Stimulated activated CD4-positive, alpha-beta T cell treated with anti-CD3 and anti-CD28 coated beads, Interleukin-15, amount 100 ng/mL, for 48 hours (primary cell): ENCODE measurements around the gene FREM1.
"Not testable (repeated sequence)": the region's sequence is repeated elsewhere in the genome, so short reads cannot be mapped to it uniquely, and the experiment has no call there.

Experiments used
- DNase-seq, 2 donors: peaks; one replicate each; pipeline ENCODE4 v3.0.0-alpha.2; 2020; ENCODE audit warnings: low read depth in 2 of 2

FREM1 gene

GRCh38 chr9:14909961-14910805 lies at the start of gene FREM1:
TSS of gene FREM1 (minus strand) at chr9:14910428. CDS start at chr9:14868977, 41,451 bp downstream.
- DNase-seq: no peak

GRCh38 chr9:14958989-14959388 lies 48.8 kb upstream of the FREM1 start:
- no peak for DNase-seq

- no peak for DNase-seq
Observed at GRCh38 chr9:14957109-14957508, 46.9 kb upstream of the FREM1 start.

GRCh38 chr9:14956208-14956607 lies 46.0 kb upstream of the FREM1 start:
- no peak for DNase-seq

- no peak for DNase-seq
Observed at GRCh38 chr9:14945351-14945750, 35.1 kb upstream of the FREM1 start.

GRCh38 chr9:14941501-14942405 lies 31.5 kb upstream of the FREM1 start:
- DNase-seq: no peak

- no peak for DNase-seq
Observed at GRCh38 chr9:14939378-14939777, 29.1 kb upstream of the FREM1 start.

- no peak for DNase-seq
Observed at GRCh38 chr9:14937216-14937615, 27.0 kb upstream of the FREM1 start.

GRCh38 chr9:14936491-14936890 lies 26.3 kb upstream of the FREM1 start:
- DNase-seq: no peak

GRCh38 chr9:14935964-14936363 lies 25.7 kb upstream of the FREM1 start:
- DNase-seq: no peak

GRCh38 chr9:14935106-14935751 lies 25.0 kb upstream of the FREM1 start:
- DNase-seq: no peak

GRCh38 chr9:14932641-14933040 lies 22.4 kb upstream of the FREM1 start:
- no peak for DNase-seq

- no peak for DNase-seq
Observed at GRCh38 chr9:14932231-14932630, 22.0 kb upstream of the FREM1 start.

GRCh38 chr9:14926941-14927624 lies 16.9 kb upstream of the FREM1 start:
- DNase-seq: no peak

- no peak for DNase-seq
Observed at GRCh38 chr9:14924230-14925219, 14.3 kb upstream of the FREM1 start.

- DNase-seq: no peak
Observed at GRCh38 chr9:14923701-14924100, 13.5 kb upstream of the FREM1 start.

GRCh38 chr9:14920805-14921204 lies 10.6 kb upstream of the FREM1 start:
- DNase-seq: not testable (repeated sequence)

GRCh38 chr9:14913366-14913765 lies 3.1 kb upstream of the FREM1 start:
- no peak for DNase-seq

GRCh38 chr9:14912859-14913258 lies 2.6 kb upstream of the FREM1 start:
- no peak for DNase-seq

- DNase-seq: no peak
Observed at GRCh38 chr9:14911046-14911445, 818 bp upstream of the FREM1 start.
